HG03575 (cell line): ENCODE results near the gene ZNF716.
"Not testable (repeated sequence)": the region's sequence is repeated elsewhere in the genome, so short reads cannot be mapped to it uniquely, and the experiment has no call there.

Experiments
- ATAC-seq: cut with Tn5 transposase; IDR thresholded peaks from one replicate; pipeline ENCODE4 v1.9.1; 2021; ENCODE audit not compliant: unreplicated experiment, insufficient number of reproducible peaks, low FRiP score; ENCODE audit errors: extremely low read depth

Gene ZNF716

GRCh38 chr7:57425239-57425944, 24.6 kb upstream of the ZNF716 start:
- ATAC-seq = no peak

- no peak for ATAC-seq
Measured at GRCh38 chr7:57425969-57426628, 23.9 kb upstream of the ZNF716 start.

GRCh38 chr7:57426629-57427003, 23.4 kb upstream of the ZNF716 start:
- ATAC-seq = no peak

- ATAC-seq = no peak
Measured at GRCh38 chr7:57427146-57427545, 22.8 kb upstream of the ZNF716 start.

GRCh38 chr7:57427594-57427993, 22.4 kb upstream of the ZNF716 start:
- ATAC-seq = no peak

GRCh38 chr7:57432583-57432982, 17.4 kb upstream of the ZNF716 start:
- no peak for ATAC-seq

- no peak for ATAC-seq
Measured at GRCh38 chr7:57437581-57437980, 12.4 kb upstream of the ZNF716 start.

- no peak for ATAC-seq
Measured at GRCh38 chr7:57438244-57438643, 11.7 kb upstream of the ZNF716 start.

- ATAC-seq = no peak
Measured at GRCh38 chr7:57443567-57443966, 6.4 kb upstream of the ZNF716 start.

GRCh38 chr7:57469186-57469828, 19.3 kb downstream of the ZNF716 start:
- not testable (repeated sequence) for ATAC-seq

- ATAC-seq = not testable (repeated sequence)
Measured at GRCh38 chr7:57480304-57480703, 30.3 kb downstream of the ZNF716 start.

GRCh38 chr7:57485022-57485421, 35.0 kb downstream of the ZNF716 start:
- not testable (repeated sequence) for ATAC-seq

GRCh38 chr7:57487957-57488356, 38.0 kb downstream of the ZNF716 start:
- ATAC-seq = no peak

GRCh38 chr7:57495111-57495510, 45.1 kb downstream of the ZNF716 start:
- not testable (repeated sequence) for ATAC-seq

- ATAC-seq = no peak
Measured at GRCh38 chr7:57496395-57496794, 46.4 kb downstream of the ZNF716 start.

- ATAC-seq = no peak
Measured at GRCh38 chr7:57505176-57505575, 55.2 kb downstream of the ZNF716 start.
